Activated CD8-positive, alpha-beta T cell treated with anti-CD3 and anti-CD28 coated beads for 36 hours (primary cell): ENCODE results near the gene LAMTOR2. TPM values are rescaled to one million over a fixed set of nuclear protein-coding genes. Genes with fewer than 3 reads are reported as not detected.

ENCODE experiments used
- ATAC-seq: fragments of 200-7000 bp; cut with Tn5 transposase; one replicate; pipeline ENCODE4 v1.10.0; 2021; ENCODE audit warnings: mild to moderate bottlenecking, moderate library complexity
- CTCF ChIA-PET: fragments of 350-600 bp; sonication (Branson Sonifier 250); formaldehyde crosslinking; loops from one replicate; lab custom pipeline; 2021; ENCODE audit warnings: antibody characterized with exemption; lab: Charles Lee
- POLR2A ChIA-PET: fragments of 350-600 bp; sonication (Branson Sonifier 250); formaldehyde crosslinking; loops from one replicate; lab custom pipeline; 2021; ENCODE audit warnings: antibody characterized with exemption; lab: Charles Lee
- DNase-seq: peaks from one replicate; pipeline ENCODE4 v3.0.0-alpha.2; 2020
- H3K27ac Mint-ChIP-seq: one replicate; pipeline ENCODE4 v1.8.0; 2021; ENCODE audit warnings: mild to moderate bottlenecking, mixed read lengths
- H3K27me3 Mint-ChIP-seq: one replicate; pipeline ENCODE4 v1.8.0; 2021; ENCODE audit warnings: mixed read lengths
- H3K36me3 Mint-ChIP-seq: one replicate; pipeline ENCODE4 v1.8.0; 2021; ENCODE audit warnings: low read depth, mixed read lengths
- H3K4me1 Mint-ChIP-seq: one replicate; pipeline ENCODE4 v1.8.0; 2021; ENCODE audit warnings: low read depth, mixed read lengths
- H3K4me3 Mint-ChIP-seq: one replicate; pipeline ENCODE4 v1.8.0; 2021; ENCODE audit warnings: mild to moderate bottlenecking, moderate library complexity, mixed read lengths
- H3K9me3 Mint-ChIP-seq: one replicate; pipeline ENCODE4 v1.8.0; 2021; ENCODE audit warnings: mixed read lengths
- intact Hi-C: fragments of 100-400 bp; cut with micrococcal nuclease; formaldehyde crosslinking; loops from one replicate; pipeline ENCODE4 v1.10.0; 2022
- total RNA-seq, 2 experiments: library from RNA; stranded (reverse); gene quantifications; one replicate each; pipeline ENCODE4 v1.2.3, GENCODE V29; 2021
- TF ChIP-seq, protein P1 (sequence below): fragments of 200-600 bp; IDR thresholded peaks from one replicate; pipeline ENCODE4 v1.8.0; 2022; ENCODE audit warnings: antibody characterized with exemption, mild to moderate bottlenecking

LAMTOR2 gene
- total RNA-seq, 2 experiments from 2014 or later = 48.9 to 49.4 TPM

DNA sequence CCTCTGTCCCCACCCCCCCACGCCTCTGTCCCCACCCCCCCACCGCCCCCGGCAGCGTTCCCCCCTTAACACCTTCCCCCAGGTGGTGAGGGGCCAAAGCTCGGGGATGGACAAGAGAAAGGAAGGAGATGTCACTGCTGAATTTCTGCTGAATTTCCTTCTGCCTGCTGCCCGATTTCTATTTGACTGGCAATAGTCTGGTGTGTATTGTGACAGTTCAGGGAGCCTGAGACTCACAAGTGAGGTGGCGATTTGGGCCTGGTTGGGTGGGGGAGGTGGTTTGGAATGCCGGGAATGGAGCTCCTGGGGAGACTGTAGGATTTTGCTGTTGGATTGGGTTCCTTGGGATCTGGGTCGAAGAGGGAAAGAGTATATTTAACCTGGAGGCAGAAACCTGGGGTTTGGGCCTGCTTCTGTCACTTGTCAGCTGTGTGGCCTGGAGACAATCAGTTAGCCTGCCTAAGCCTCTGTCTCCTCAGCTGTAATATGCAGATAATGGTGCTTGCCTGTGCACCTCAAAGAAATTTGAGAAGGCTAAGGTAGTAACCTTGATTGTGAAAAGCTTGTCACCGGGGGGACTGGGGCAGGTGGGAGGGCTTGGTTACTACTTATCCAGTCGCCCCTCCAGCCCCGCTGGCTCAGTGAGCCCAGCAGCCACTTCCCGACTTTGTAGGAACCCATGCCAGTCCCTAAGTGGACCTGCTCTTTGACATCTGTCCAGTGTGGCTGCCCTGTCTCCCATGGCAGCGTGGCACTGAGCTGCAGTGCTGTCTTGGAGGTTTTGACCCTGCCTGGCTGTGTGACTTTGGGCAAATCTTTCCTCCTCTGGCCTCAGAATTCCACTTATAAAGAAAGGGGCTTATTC is 52.3 kb downstream of the LAMTOR2 start:
- peaks cover 58% of the 10 kb centered on the region for H3K4me1 Mint-ChIP-seq
- peaks cover 1% of the 10 kb centered on the region for H3K27me3 Mint-ChIP-seq
- H3K27ac Mint-ChIP-seq = peak overlapping the region; percentile 91
- ChIA-PET CTCF (interaction anchor here (0.6 to 7.1 kb wide), 9 partner anchors 8 to 90 kb away, joined by 3 to 76 read pairs (median 5); partner anchors contain the start of gene LMNA), POLR2A (interaction anchor here (0.6 to 3.9 kb wide), 13 partner anchors 8 to 175 kb away, joined by 3 to 30 read pairs (median 5); partner anchors contain the start of genes LMNA and SMG5)
- H3K36me3 Mint-ChIP-seq = no peaks in the 10 kb centered on the region
- TF ChIP-seq, protein P1, sequence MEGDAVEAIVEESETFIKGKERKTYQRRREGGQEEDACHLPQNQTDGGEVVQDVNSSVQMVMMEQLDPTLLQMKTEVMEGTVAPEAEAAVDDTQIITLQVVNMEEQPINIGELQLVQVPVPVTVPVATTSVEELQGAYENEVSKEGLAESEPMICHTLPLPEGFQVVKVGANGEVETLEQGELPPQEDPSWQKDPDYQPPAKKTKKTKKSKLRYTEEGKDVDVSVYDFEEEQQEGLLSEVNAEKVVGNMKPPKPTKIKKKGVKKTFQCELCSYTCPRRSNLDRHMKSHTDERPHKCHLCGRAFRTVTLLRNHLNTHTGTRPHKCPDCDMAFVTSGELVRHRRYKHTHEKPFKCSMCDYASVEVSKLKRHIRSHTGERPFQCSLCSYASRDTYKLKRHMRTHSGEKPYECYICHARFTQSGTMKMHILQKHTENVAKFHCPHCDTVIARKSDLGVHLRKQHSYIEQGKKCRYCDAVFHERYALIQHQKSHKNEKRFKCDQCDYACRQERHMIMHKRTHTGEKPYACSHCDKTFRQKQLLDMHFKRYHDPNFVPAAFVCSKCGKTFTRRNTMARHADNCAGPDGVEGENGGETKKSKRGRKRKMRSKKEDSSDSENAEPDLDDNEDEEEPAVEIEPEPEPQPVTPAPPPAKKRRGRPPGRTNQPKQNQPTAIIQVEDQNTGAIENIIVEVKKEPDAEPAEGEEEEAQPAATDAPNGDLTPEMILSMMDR = no peak
- H3K4me3 Mint-ChIP-seq = peak overlapping the region; percentile 55
- DNase-seq (no peak), ATAC-seq (peak; percentile 26)
- no peaks in the 10 kb centered on the region for H3K9me3 Mint-ChIP-seq
- intact Hi-C loops = no loop called here

GRCh38 chr1:156108057-156108456 is 53.5 kb downstream of the LAMTOR2 start:
- intact Hi-C loops = no loop called here
- ATAC-seq (no peak), DNase-seq (no peak)
- Mint-ChIP-seq H3K9me3 (no peaks in the 10 kb centered on the region), H3K36me3 (no peaks in the 10 kb centered on the region), H3K27me3 (peaks cover 5% of the 10 kb centered on the region), H3K27ac (peak overlapping the region; percentile 5), H3K4me3 (no peak overlapping the region), H3K4me1 (peaks cover 55% of the 10 kb centered on the region)
- ChIA-PET CTCF (interaction anchor here (0.7 to 7.1 kb wide), 7 partner anchors 9 to 24 kb away, joined by 3 to 76 read pairs (median 8); no protein-coding TSS in a partner anchor), POLR2A (interaction anchor here (1.0 to 3.9 kb wide), 4 partner anchors 9 to 12 kb away, joined by 3 to 30 read pairs (median 14); no protein-coding TSS in a partner anchor)
- TF ChIP-seq, protein P1 = no peak

Other genes with a start within 250 kb of the LAMTOR2 start
- gene GON4L, start 197.6 kb upstream of the LAMTOR2 start, total RNA-seq = 10 to 100 TPM; 43.4 to 46.8 TPM
- 1 to 10 TPM; 8.7 to 9.2 TPM for gene SYT11, start 195.2 kb upstream of the LAMTOR2 start, total RNA-seq
- 10 to 100 TPM; 21.6 to 24.1 TPM for gene RIT1, start 143.4 kb upstream of the LAMTOR2 start, total RNA-seq
- 10 to 100 TPM; 68.1 to 71.3 TPM for gene KHDC4, start 120.4 kb upstream of the LAMTOR2 start, total RNA-seq
- not detected for gene RXFP4, start 113.1 kb upstream of the LAMTOR2 start, total RNA-seq
- 100 to 1,000 TPM; 147 to 150 TPM for gene ARHGEF2, start 76.2 kb upstream of the LAMTOR2 start, total RNA-seq
- 100 to 1,000 TPM; 148 to 150 TPM for gene SSR2, start 33.8 kb upstream of the LAMTOR2 start, total RNA-seq
- 10 to 100 TPM; 36.9 to 39.8 TPM for gene UBQLN4, start 984 bp upstream of the LAMTOR2 start, total RNA-seq
- gene RAB25, start 6.4 kb downstream of the LAMTOR2 start, total RNA-seq = under 1 TPM; 0.49 to 0.63 TPM
- under 1 TPM; 0.45 to 0.83 TPM for gene MEX3A, start 27.7 kb downstream of the LAMTOR2 start, total RNA-seq
- 10 to 100 TPM; 51.8 to 56.6 TPM for gene LMNA, start 59.9 kb downstream of the LAMTOR2 start, total RNA-seq
- 10 to 100 TPM; 23.8 to 24.7 TPM for gene SEMA4A, start 98.8 kb downstream of the LAMTOR2 start, total RNA-seq
- gene SLC25A44, start 139.3 kb downstream of the LAMTOR2 start, total RNA-seq = 10 to 100 TPM; 41.9 to 43.0 TPM
- gene PMF1, start 158.2 kb downstream of the LAMTOR2 start, total RNA-seq = 10 to 100 TPM; 89.4 to 93.7 TPM
- 1 to 10 TPM; 2.2 to 2.5 TPM for gene BGLAP, start 187.4 kb downstream of the LAMTOR2 start, total RNA-seq
- gene PAQR6, start 193.3 kb downstream of the LAMTOR2 start, total RNA-seq = 1 to 10 TPM; 4.7 to 5.0 TPM
- gene SMG5, start 228.0 kb downstream of the LAMTOR2 start, total RNA-seq = 10 to 100 TPM; 70.3 to 70.7 TPM
- gene TMEM79, start 229.5 kb downstream of the LAMTOR2 start, total RNA-seq = 1 to 10 TPM; 8.0 to 8.2 TPM
- 10 to 100 TPM in 1 of 2 experiments, 1 to 10 TPM in 1; 9.3 to 11.3 TPM for gene GLMP, start 240.9 kb downstream of the LAMTOR2 start, total RNA-seq
- under 1 TPM in 1 of 2 experiments, not detected in 1; 0.43 TPM for gene VHLL, start 244.5 kb downstream of the LAMTOR2 start, total RNA-seq